Peyer's patch (tissue), 4 donors: ENCODE measurements around the gene COX7B2. TPM values are rescaled to one million over a fixed set of nuclear protein-coding genes. Genes with fewer than 3 reads are reported as not detected.

Source experiments
- DNase-seq, 3 donors: peaks; one replicate each; pipeline ENCODE4 v3.0.0-alpha.2; 2017 to 2019
- H3K27ac ChIP-seq, 4 donors: fragments of 200-600 bp; sonication (generic); one replicate each; pipeline ENCODE4 v1.5.1; 2016 to 2019
- H3K27me3 ChIP-seq, 2 donors: fragments of 200-600 bp; sonication (generic); one replicate each; pipeline ENCODE4 v1.5.1; 2019
- H3K36me3 ChIP-seq, 3 donors: fragments of 200-600 bp; sonication (generic); one replicate each; pipeline ENCODE4 v1.5.1; 2016 to 2019
- H3K4me1 ChIP-seq, 4 donors: fragments of 200-600 bp; sonication (generic); one replicate each; pipeline ENCODE4 v1.5.1; 2016 to 2019
- H3K4me3 ChIP-seq, 4 donors: fragments of 200-600 bp; sonication (generic); 1 replicate in 3 of 4; 2 replicates in 1 of 4; pipeline ENCODE4 v1.5.1; 2016 to 2019; ENCODE audit warnings: mild to moderate bottlenecking in 1 of 4
- H3K9me3 ChIP-seq, 4 donors: fragments of 200-600 bp; sonication (generic); one replicate each; pipeline ENCODE4 v1.5.1; 2016 to 2019; ENCODE audit warnings: mild to moderate bottlenecking in 1 of 4
- CTCF ChIP-seq, 6 experiments: fragments of 450-650 bp in 4 of 6; fragments of 200-600 bp in 2 of 6; sonication (generic) in 1 of 6; IDR thresholded peaks; one replicate each; pipeline ENCODE4 v1.5.1; 2017 to 2019; ENCODE audit warnings: antibody characterized with exemption in 6 of 6, mild to moderate bottlenecking in 3 of 6, moderate library complexity in 1 of 6
- POLR2A ChIP-seq, 2 donors: fragments of 450-650 bp; IDR thresholded peaks; one replicate each; pipeline ENCODE4 v1.5.1; 2017; ENCODE audit warnings: antibody characterized with exemption in 2 of 2, mild to moderate bottlenecking in 2 of 2, moderate library complexity in 2 of 2
- total RNA-seq, 4 donors: library from RNA; depleted of rRNA; stranded (reverse); fragments of >200 nt; gene quantifications; one replicate each; pipeline ENCODE4 v1.1.0, GENCODE V29; 2016

COX7B2 gene
- total RNA-seq, 4 donors from 2014 or later = not detected

- no peaks in the 10 kb centered on the region for H3K9me3 ChIP-seq
- no peak overlapping the region for H3K27ac ChIP-seq
- H3K36me3 ChIP-seq = no peaks in the 10 kb centered on the region
- TF ChIP-seq POLR2A (IDR thresholded peaks at IDR 0.05) (no peak), CTCF (IDR thresholded peaks at IDR 0.05) (no peak)
- no peak for DNase-seq
- no peak overlapping the region for H3K4me3 ChIP-seq
- H3K27me3 ChIP-seq = no peaks in the 10 kb centered on the region
- no peaks in the 10 kb centered on the region for H3K4me1 ChIP-seq
Measured at GRCh38 chr4:46856333-46856732, 52.7 kb downstream of the COX7B2 start.

- Histone ChIP-seq H3K4me1 (no peaks in the 10 kb centered on the region), H3K36me3 (no peaks in the 10 kb centered on the region), H3K27me3 (no peaks in the 10 kb centered on the region), H3K27ac (no peak overlapping the region), H3K9me3 (no peaks in the 10 kb centered on the region), H3K4me3 (no peak overlapping the region)
- no peak for DNase-seq
- TF ChIP-seq POLR2A (IDR thresholded peaks at IDR 0.05) (no peak), CTCF (IDR thresholded peaks at IDR 0.05) (no peak)
Measured at GRCh38 chr4:46852800-46853199, 56.2 kb downstream of the COX7B2 start.

GRCh38 chr4:46850026-46850425 is 59.0 kb downstream of the COX7B2 start:
- H3K27me3 ChIP-seq = no peaks in the 10 kb centered on the region
- H3K36me3 ChIP-seq = no peaks in the 10 kb centered on the region
- no peak overlapping the region for H3K4me3 ChIP-seq
- H3K9me3 ChIP-seq = no peaks in the 10 kb centered on the region
- no peak for TF ChIP-seq POLR2A (IDR thresholded peaks at IDR 0.05)
- no peak for TF ChIP-seq CTCF (IDR thresholded peaks at IDR 0.05)
- no peaks in the 10 kb centered on the region for H3K4me1 ChIP-seq
- H3K27ac ChIP-seq = no peak overlapping the region
- DNase-seq = no peak

GRCh38 chr4:46844325-46844917 is 64.6 kb downstream of the COX7B2 start:
- TF ChIP-seq POLR2A (IDR thresholded peaks at IDR 0.05) = no peak
- TF ChIP-seq CTCF (IDR thresholded peaks at IDR 0.05) = peak in 4 of 6 experiments; percentile 57 to 72 (median 70)
- H3K9me3 ChIP-seq = no peaks in the 10 kb centered on the region
- H3K4me1 ChIP-seq = no peaks in the 10 kb centered on the region
- peak in 2 of 3 donors; percentile 19 to 68 for DNase-seq
- H3K4me3 ChIP-seq = no peak overlapping the region
- no peaks in the 10 kb centered on the region for H3K27me3 ChIP-seq
- H3K27ac ChIP-seq = no peak overlapping the region
- no peaks in the 10 kb centered on the region for H3K36me3 ChIP-seq

- no peak for DNase-seq
- TF ChIP-seq CTCF (IDR thresholded peaks at IDR 0.05) (no peak), POLR2A (IDR thresholded peaks at IDR 0.05) (no peak)
Measured at GRCh38 chr4:46839128-46839527, 69.9 kb downstream of the COX7B2 start.

GRCh38 chr4:46837639-46838038 is 71.4 kb downstream of the COX7B2 start:
- no peak overlapping the region for H3K27ac ChIP-seq
- H3K36me3 ChIP-seq = no peaks in the 10 kb centered on the region
- no peak for DNase-seq
- no peaks in the 10 kb centered on the region for H3K9me3 ChIP-seq
- H3K4me1 ChIP-seq = no peaks in the 10 kb centered on the region
- TF ChIP-seq CTCF (IDR thresholded peaks at IDR 0.05) (no peak), POLR2A (IDR thresholded peaks at IDR 0.05) (no peak)
- H3K27me3 ChIP-seq = no peaks in the 10 kb centered on the region
- H3K4me3 ChIP-seq = no peak overlapping the region

More at GRCh38 chr4:46839128-46839527, 69.9 kb downstream of the COX7B2 start:
- Histone ChIP-seq H3K9me3 (no peaks in the 10 kb centered on the region), H3K4me3 (no peak overlapping the region), H3K27me3 (no peaks in the 10 kb centered on the region), H3K4me1 (no peaks in the 10 kb centered on the region), H3K36me3 (no peaks in the 10 kb centered on the region), H3K27ac (no peak overlapping the region)
